Activated T-helper 1 cell treated with anti-CD3 and anti-CD28 coated beads, Interleukin-12 subunit alpha, Interleukin-12 subunit beta, Interleukin-2, Interleukin-4 antibody, amounts not matched to agents 30 ng/mL and 10 ng/mL and 1 ng/mL, durations not matched to agents 14 hours and 24 hours and 36 hours (primary cell): ENCODE measurements around the gene ATL1. TPM values are rescaled to one million over a fixed set of nuclear protein-coding genes. Genes with fewer than 3 reads are reported as not detected.
"Not testable (repeated sequence)": the region's sequence is repeated elsewhere in the genome, so short reads cannot be mapped to it uniquely, and the experiment has no call there.

ENCODE experiments used
- DNase-seq: peaks from one replicate; pipeline ENCODE4 v3.0.0; 2021; ENCODE audit warnings: low spot score
- H3K27ac Mint-ChIP-seq: one replicate; pipeline ENCODE4 v1.8.0; 2021; ENCODE audit warnings: mild to moderate bottlenecking, mixed read lengths
- H3K27me3 Mint-ChIP-seq: one replicate; pipeline ENCODE4 v1.8.0; 2022; ENCODE audit warnings: mild to moderate bottlenecking, moderate library complexity, mixed read lengths; ENCODE audit not compliant: insufficient read depth
- H3K36me3 Mint-ChIP-seq: one replicate; pipeline ENCODE4 v1.8.0; 2021; ENCODE audit warnings: low read depth, mixed read lengths
- H3K4me1 Mint-ChIP-seq: one replicate; pipeline ENCODE4 v1.8.0; 2021; ENCODE audit warnings: low read depth, mixed read lengths
- H3K4me3 Mint-ChIP-seq: one replicate; pipeline ENCODE4 v1.8.0; 2021; ENCODE audit warnings: mild to moderate bottlenecking, moderate library complexity, mixed read lengths
- H3K9me3 Mint-ChIP-seq: one replicate; pipeline ENCODE4 v1.8.0; 2021; ENCODE audit warnings: mixed read lengths
- intact Hi-C: fragments of 100-400 bp; cut with micrococcal nuclease; formaldehyde crosslinking; loops from one replicate; pipeline ENCODE4 v1.15.1; 2024
- total RNA-seq: library from RNA; stranded (reverse); gene quantifications from 2 replicates; pipeline ENCODE4 v1.2.3, GENCODE V29; 2022

The ATL1 gene
- total RNA-seq, 1 donor from 2014 or later, result 0.83 TPM

GRCh38 chr14:50541159-50541567 is 18.8 kb upstream of the ATL1 start:
- Mint-ChIP-seq H3K27me3 (peaks cover 18% of the 10 kb centered on the region), H3K27ac (no peak overlapping the region), H3K4me3 (no peak overlapping the region)

GRCh38 chr14:50542941-50543418 is 17.0 kb upstream of the ATL1 start:
- H3K27me3 Mint-ChIP-seq, result peaks cover 13% of the 10 kb centered on the region
- DNase-seq, result peak; percentile 15
- peaks cover 16% of the 10 kb centered on the region for H3K4me1 Mint-ChIP-seq
- H3K36me3 Mint-ChIP-seq, result no peaks in the 10 kb centered on the region
- H3K27ac Mint-ChIP-seq, result no peak overlapping the region
- intact Hi-C loops, result loop anchor here (1.0 to 5.0 kb wide), 4 partner anchors 169 to 317 kb away; no protein-coding TSS in a partner anchor
- H3K9me3 Mint-ChIP-seq, result no peaks in the 10 kb centered on the region
- no peak overlapping the region for H3K4me3 Mint-ChIP-seq

More at GRCh38 chr14:50541159-50541567, 18.8 kb upstream of the ATL1 start:
- no peak for DNase-seq
- intact Hi-C loops, result loop anchor here (5.0 kb wide), 1 partner anchor 171 kb away; no protein-coding TSS in a partner anchor
- H3K36me3 Mint-ChIP-seq, result no peaks in the 10 kb centered on the region
- H3K4me1 Mint-ChIP-seq, result peaks cover 16% of the 10 kb centered on the region
- no peaks in the 10 kb centered on the region for H3K9me3 Mint-ChIP-seq

GRCh38 chr14:50544911-50545310 is 15.0 kb upstream of the ATL1 start:
- peaks cover 7% of the 10 kb centered on the region for H3K27me3 Mint-ChIP-seq
- H3K27ac Mint-ChIP-seq, result no peak overlapping the region
- H3K4me3 Mint-ChIP-seq, result no peak overlapping the region
- DNase-seq, result no peak
- H3K4me1 Mint-ChIP-seq, result peaks cover 16% of the 10 kb centered on the region
- intact Hi-C loops, result loop anchor here (5.0 kb wide), 1 partner anchor 167 kb away; no protein-coding TSS in a partner anchor
- no peaks in the 10 kb centered on the region for H3K9me3 Mint-ChIP-seq
- H3K36me3 Mint-ChIP-seq, result no peaks in the 10 kb centered on the region

- H3K36me3 Mint-ChIP-seq, result no peaks in the 10 kb centered on the region
- intact Hi-C loops, result no loop called here
These were observed 14.3 kb upstream of the ATL1 start for GRCh38 chr14:50545618-50546017.

GRCh38 chr14:50550294-50550693 is 9.7 kb upstream of the ATL1 start:
- no peak for DNase-seq
- Mint-ChIP-seq H3K4me1 (no peaks in the 10 kb centered on the region), H3K27me3 (peaks cover 27% of the 10 kb centered on the region), H3K27ac (no peak overlapping the region), H3K9me3 (no peaks in the 10 kb centered on the region), H3K4me3 (no peak overlapping the region), H3K36me3 (no peaks in the 10 kb centered on the region)
- intact Hi-C loops, result no loop called here

More at GRCh38 chr14:50545618-50546017, 14.3 kb upstream of the ATL1 start:
- Mint-ChIP-seq H3K9me3 (no peaks in the 10 kb centered on the region), H3K27me3 (peaks cover 7% of the 10 kb centered on the region), H3K4me3 (no peak overlapping the region), H3K27ac (no peak overlapping the region), H3K4me1 (peaks cover 16% of the 10 kb centered on the region)
- DNase-seq, result no peak

- Mint-ChIP-seq H3K4me1 (no peaks in the 10 kb centered on the region), H3K36me3 (no peaks in the 10 kb centered on the region), H3K27me3 (peaks cover 34% of the 10 kb centered on the region), H3K9me3 (no peaks in the 10 kb centered on the region), H3K27ac (no peak overlapping the region), H3K4me3 (no peak overlapping the region)
- intact Hi-C loops, result no loop called here
- no peak for DNase-seq
These were observed 8.1 kb upstream of the ATL1 start for GRCh38 chr14:50551877-50552276.

- H3K36me3 Mint-ChIP-seq, H3K4me3 Mint-ChIP-seq, intact Hi-C loops, DNase-seq, H3K9me3 Mint-ChIP-seq, H3K27ac Mint-ChIP-seq, H3K4me1 Mint-ChIP-seq: not testable (repeated sequence)
- peaks cover 44% of the 10 kb centered on the region for H3K27me3 Mint-ChIP-seq
These were observed 7.1 kb upstream of the ATL1 start for GRCh38 chr14:50552796-50553195.

GRCh38 chr14:50560931-50561285 is 963 bp downstream of the ATL1 start:
- peaks cover 62% of the 10 kb centered on the region for H3K27me3 Mint-ChIP-seq
- peaks cover 20% of the 10 kb centered on the region for H3K4me1 Mint-ChIP-seq
- DNase-seq, result peak; percentile 30
- no peak overlapping the region for H3K27ac Mint-ChIP-seq
- intact Hi-C loops, result loop anchor here (1.0 to 5.0 kb wide), 2 partner anchors 29 to 106 kb away; partner anchors contain the start of genes MAP4K5 and SAV1
- peak overlapping the region; percentile 83 for H3K4me3 Mint-ChIP-seq
- H3K36me3 Mint-ChIP-seq, result no peaks in the 10 kb centered on the region
- no peaks in the 10 kb centered on the region for H3K9me3 Mint-ChIP-seq

- no peak overlapping the region for H3K27ac Mint-ChIP-seq
- peaks cover 20% of the 10 kb centered on the region for H3K4me1 Mint-ChIP-seq
- peaks cover 50% of the 10 kb centered on the region for H3K27me3 Mint-ChIP-seq
- intact Hi-C loops, result loop anchor here (5.0 kb wide), 1 partner anchor 104 kb away; the partner anchor contains the start of gene SAV1
- H3K4me3 Mint-ChIP-seq, result no peak overlapping the region
- H3K9me3 Mint-ChIP-seq, result no peaks in the 10 kb centered on the region
- H3K36me3 Mint-ChIP-seq, result no peaks in the 10 kb centered on the region
- DNase-seq, result no peak
These were observed 2.9 kb downstream of the ATL1 start for GRCh38 chr14:50562841-50563240.

GRCh38 chr14:50569714-50570274 is 9.8 kb downstream of the ATL1 start:
- Mint-ChIP-seq H3K36me3 (no peaks in the 10 kb centered on the region), H3K4me1 (no peaks in the 10 kb centered on the region), H3K4me3 (no peak overlapping the region), H3K27ac (no peak overlapping the region), H3K9me3 (peaks cover 30% of the 10 kb centered on the region), H3K27me3 (peaks cover 14% of the 10 kb centered on the region)
- intact Hi-C loops, result no loop called here
- DNase-seq, result no peak

- peaks cover 25% of the 10 kb centered on the region for H3K9me3 Mint-ChIP-seq
- no peak overlapping the region for H3K27ac Mint-ChIP-seq
- intact Hi-C loops, result no loop called here
- H3K4me1 Mint-ChIP-seq, result no peaks in the 10 kb centered on the region
- peaks cover 14% of the 10 kb centered on the region for H3K27me3 Mint-ChIP-seq
- H3K4me3 Mint-ChIP-seq, result no peak overlapping the region
- no peak for DNase-seq
- no peaks in the 10 kb centered on the region for H3K36me3 Mint-ChIP-seq
These were observed 13.9 kb downstream of the ATL1 start for GRCh38 chr14:50573862-50574261.

- H3K36me3 Mint-ChIP-seq, result no peaks in the 10 kb centered on the region
- no peak for DNase-seq
- intact Hi-C loops, result no loop called here
- H3K4me1 Mint-ChIP-seq, result no peaks in the 10 kb centered on the region
- peaks cover 22% of the 10 kb centered on the region for H3K27me3 Mint-ChIP-seq
- H3K9me3 Mint-ChIP-seq, result peaks cover 8% of the 10 kb centered on the region
- H3K4me3 Mint-ChIP-seq, result no peak overlapping the region
- H3K27ac Mint-ChIP-seq, result no peak overlapping the region
These were observed 15.8 kb downstream of the ATL1 start for GRCh38 chr14:50575769-50576168.

GRCh38 chr14:50577982-50578381 is 18.0 kb downstream of the ATL1 start:
- no peaks in the 10 kb centered on the region for H3K9me3 Mint-ChIP-seq
- DNase-seq, result no peak
- no peaks in the 10 kb centered on the region for H3K36me3 Mint-ChIP-seq
- peaks cover 18% of the 10 kb centered on the region for H3K27me3 Mint-ChIP-seq
- intact Hi-C loops, result no loop called here
- H3K4me1 Mint-ChIP-seq, result no peaks in the 10 kb centered on the region
- no peak overlapping the region for H3K27ac Mint-ChIP-seq
- H3K4me3 Mint-ChIP-seq, result no peak overlapping the region
